NCI-H1694 (cell line): ENCODE measurements around the gene GALE.

ENCODE experiments used
- DNase-seq: peaks from one replicate; lab custom pipeline; 2025; lab: John Stamatoyannopoulos, UW

GALE gene

GRCh38 chr1:23751050-23751814 is 49.3 kb downstream of the GALE start:
- peak; percentile 33 for DNase-seq

GRCh38 chr1:23748016-23748415 is 52.5 kb downstream of the GALE start:
- DNase-seq: no peak
